ENCODE data around the gene CAPZB. TPM values are rescaled to one million over a fixed set of nuclear protein-coding genes. Genes with fewer than 3 reads are reported as not detected.

CAPZB gene
- total RNA-seq, 1 experiment from 2014 or later = 225 TPM

- no peak for DNase-seq (ENCODE audit: low read depth in 1 of 2, low spot score in 2 of 2)
- Histone ChIP-seq H3K4me3 (no peak overlapping the region), H3K27me3 (replicated peaks) (no peaks in the 10 kb centered on the region), H3K9me3 (replicated peaks) (no peaks in the 10 kb centered on the region), H3K27ac (no peak overlapping the region), H3K36me3 (peaks cover 34% of the 10 kb centered on the region), H3K4me1 (replicated peaks) (peaks cover 30% of the 10 kb centered on the region)
Measured at GRCh38 chr1:19313961-19314882, 171.1 kb downstream of the CAPZB start.

GRCh38 chr1:19313636-19313959 lies 171.7 kb downstream of the CAPZB start:
- Histone ChIP-seq H3K9me3 (replicated peaks) (no peaks in the 10 kb centered on the region), H3K36me3 (peaks cover 35% of the 10 kb centered on the region), H3K27me3 (replicated peaks) (no peaks in the 10 kb centered on the region), H3K27ac (no peak overlapping the region), H3K4me3 (no peak overlapping the region), H3K4me1 (replicated peaks) (peaks cover 30% of the 10 kb centered on the region)
- DNase-seq (ENCODE audit: low read depth in 1 of 2, low spot score in 2 of 2) = no peak

GRCh38 chr1:19312782-19313635 lies 172.3 kb downstream of the CAPZB start:
- H3K36me3 ChIP-seq = peaks cover 36% of the 10 kb centered on the region
- H3K4me3 ChIP-seq = peak overlapping the region; percentile 88
- H3K4me1 ChIP-seq (replicated peaks) = peaks cover 30% of the 10 kb centered on the region
- no peak for DNase-seq (ENCODE audit: low read depth in 1 of 2, low spot score in 2 of 2)
- no peaks in the 10 kb centered on the region for H3K9me3 ChIP-seq (replicated peaks)
- H3K27ac ChIP-seq = peak overlapping the region; percentile 45; the same call in 1 of the 2 replicates
- H3K27me3 ChIP-seq (replicated peaks) = no peaks in the 10 kb centered on the region

- Histone ChIP-seq H3K36me3 (peaks cover 36% of the 10 kb centered on the region), H3K4me1 (replicated peaks) (peaks cover 30% of the 10 kb centered on the region), H3K27ac (peak within 1 kb of the TSS; percentile 45), H3K9me3 (replicated peaks) (no peaks in the 10 kb centered on the region), H3K4me3 (peak within 1 kb of the TSS; percentile 88), H3K27me3 (replicated peaks) (no peaks in the 10 kb centered on the region)
- DNase-seq (ENCODE audit: low read depth in 1 of 2, low spot score in 2 of 2) = peak; percentile 92
Measured at GRCh38 chr1:19311931-19312781, 173.2 kb downstream of the CAPZB start, which contains the start of the genes AKR7A2 and SLC66A1. TSS of gene AKR7A2 (minus strand) at chr1:19312144. CDS start at chr1:19312124, 20 bp downstream. TSS of gene SLC66A1 (plus strand) at chr1:19312326. CDS start at chr1:19317678, 5,352 bp downstream.

DNA sequence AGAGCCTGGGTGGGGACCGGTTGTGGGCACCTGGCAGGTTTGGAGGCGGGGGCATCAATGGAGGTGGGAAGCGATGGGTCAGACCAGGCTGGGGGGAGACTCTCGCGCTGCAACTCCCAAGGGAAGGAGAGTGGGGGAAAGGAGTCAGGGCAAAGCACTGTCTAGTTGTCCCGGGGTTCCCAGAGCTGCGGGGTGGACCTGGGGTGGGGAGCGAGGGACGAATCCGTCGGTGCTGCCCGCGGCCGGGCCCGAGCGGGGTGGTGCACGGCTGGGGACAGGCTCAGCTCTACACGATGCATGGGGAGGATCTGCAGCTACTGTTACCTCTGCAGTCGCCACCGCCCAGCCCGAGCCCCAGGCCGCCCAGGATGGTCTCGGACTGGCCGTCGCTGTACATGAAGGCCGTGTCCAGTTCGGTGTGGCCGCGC lies 173.8 kb downstream of the CAPZB start:
- Histone ChIP-seq H3K4me3 (peak overlapping the region; percentile 88), H3K9me3 (replicated peaks) (no peaks in the 10 kb centered on the region), H3K27ac (no peak overlapping the region), H3K4me1 (replicated peaks) (peaks cover 30% of the 10 kb centered on the region), H3K27me3 (replicated peaks) (no peaks in the 10 kb centered on the region), H3K36me3 (peaks cover 39% of the 10 kb centered on the region)
- DNase-seq (ENCODE audit: low read depth in 1 of 2, low spot score in 2 of 2) = no peak

- no peak overlapping the region for H3K27ac ChIP-seq
Measured at GRCh38 chr1:19310720-19311502, 174.4 kb downstream of the CAPZB start.

GRCh38 chr1:19310061-19310460 lies 175.3 kb downstream of the CAPZB start:
- Histone ChIP-seq H3K36me3 (peaks cover 46% of the 10 kb centered on the region), H3K27me3 (replicated peaks) (no peaks in the 10 kb centered on the region), H3K4me3 (no peak overlapping the region), H3K4me1 (replicated peaks) (peaks cover 23% of the 10 kb centered on the region), H3K27ac (no peak overlapping the region), H3K9me3 (replicated peaks) (no peaks in the 10 kb centered on the region)
- DNase-seq (ENCODE audit: low read depth in 1 of 2, low spot score in 2 of 2) = no peak

More at GRCh38 chr1:19310720-19311502, 174.4 kb downstream of the CAPZB start:
- Histone ChIP-seq H3K36me3 (peaks cover 41% of the 10 kb centered on the region), H3K4me1 (replicated peaks) (peaks cover 30% of the 10 kb centered on the region), H3K9me3 (replicated peaks) (no peaks in the 10 kb centered on the region), H3K27me3 (replicated peaks) (no peaks in the 10 kb centered on the region), H3K4me3 (peak overlapping the region; percentile 88)
- DNase-seq (ENCODE audit: low read depth in 1 of 2, low spot score in 2 of 2) = no peak

- Histone ChIP-seq H3K4me1 (replicated peaks) (peaks cover 20% of the 10 kb centered on the region), H3K4me3 (no peak overlapping the region), H3K9me3 (replicated peaks) (no peaks in the 10 kb centered on the region), H3K27ac (no peak overlapping the region), H3K36me3 (peaks cover 52% of the 10 kb centered on the region), H3K27me3 (replicated peaks) (no peaks in the 10 kb centered on the region)
- DNase-seq (ENCODE audit: low read depth in 1 of 2, low spot score in 2 of 2) = no peak
Measured at GRCh38 chr1:19309123-19309813, 176.1 kb downstream of the CAPZB start.

- H3K4me3 ChIP-seq = no peak overlapping the region
- H3K36me3 ChIP-seq = peaks cover 60% of the 10 kb centered on the region
- no peak overlapping the region for H3K27ac ChIP-seq
- no peaks in the 10 kb centered on the region for H3K27me3 ChIP-seq (replicated peaks)
- H3K4me1 ChIP-seq (replicated peaks) = peaks cover 20% of the 10 kb centered on the region
- no peak for DNase-seq (ENCODE audit: low read depth in 1 of 2, low spot score in 2 of 2)
- no peaks in the 10 kb centered on the region for H3K9me3 ChIP-seq (replicated peaks)
Measured at GRCh38 chr1:19308509-19308907, 176.8 kb downstream of the CAPZB start.

DNA sequence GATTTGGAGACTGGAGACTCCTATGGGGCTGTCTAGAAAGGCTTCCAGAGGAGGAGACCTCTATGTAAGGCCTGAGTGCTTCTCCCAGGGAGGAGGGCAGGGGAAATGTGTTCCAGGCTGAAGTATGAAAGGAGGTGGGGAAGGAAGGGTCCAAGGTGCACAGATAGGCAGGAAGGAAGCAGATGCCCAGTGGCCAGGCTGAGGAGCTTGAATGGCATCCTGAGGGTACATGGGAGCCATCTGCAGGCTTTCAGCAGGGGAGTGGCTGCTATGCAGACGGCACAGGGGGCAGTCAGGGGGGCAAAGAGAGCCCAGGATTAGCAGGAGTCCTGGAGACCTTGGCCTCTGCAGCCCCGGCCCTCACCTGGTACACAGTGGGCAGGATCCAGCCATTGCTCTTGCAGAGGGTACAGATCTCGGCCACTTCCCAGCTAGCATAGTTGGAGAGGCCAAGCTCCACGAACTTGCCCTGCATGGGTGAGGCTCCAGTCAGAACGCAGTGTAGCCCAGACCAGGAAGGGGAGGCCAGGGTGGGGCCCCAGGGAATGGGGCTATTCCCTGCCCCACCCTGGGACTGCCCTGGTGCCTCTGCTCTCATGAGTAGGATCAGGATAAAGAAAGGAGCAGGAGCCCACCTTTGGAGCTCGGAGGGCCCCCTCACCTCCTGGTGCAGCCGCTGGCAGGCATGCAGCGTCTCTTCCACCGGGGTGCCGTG lies 177.4 kb downstream of the CAPZB start:
- Histone ChIP-seq H3K9me3 (replicated peaks) (no peaks in the 10 kb centered on the region), H3K36me3 (peaks cover 64% of the 10 kb centered on the region), H3K4me1 (replicated peaks) (peaks cover 16% of the 10 kb centered on the region), H3K4me3 (no peak overlapping the region), H3K27me3 (replicated peaks) (no peaks in the 10 kb centered on the region), H3K27ac (no peak overlapping the region)
- DNase-seq (ENCODE audit: low read depth in 1 of 2, low spot score in 2 of 2) = no peak

- Histone ChIP-seq H3K4me1 (replicated peaks) (peaks cover 9% of the 10 kb centered on the region), H3K27me3 (replicated peaks) (no peaks in the 10 kb centered on the region), H3K9me3 (replicated peaks) (no peaks in the 10 kb centered on the region), H3K4me3 (no peak overlapping the region), H3K27ac (no peak overlapping the region), H3K36me3 (peaks cover 65% of the 10 kb centered on the region)
- DNase-seq (ENCODE audit: low read depth in 1 of 2, low spot score in 2 of 2) = no peak
Measured at GRCh38 chr1:19306941-19307340, 178.4 kb downstream of the CAPZB start.

DNA sequence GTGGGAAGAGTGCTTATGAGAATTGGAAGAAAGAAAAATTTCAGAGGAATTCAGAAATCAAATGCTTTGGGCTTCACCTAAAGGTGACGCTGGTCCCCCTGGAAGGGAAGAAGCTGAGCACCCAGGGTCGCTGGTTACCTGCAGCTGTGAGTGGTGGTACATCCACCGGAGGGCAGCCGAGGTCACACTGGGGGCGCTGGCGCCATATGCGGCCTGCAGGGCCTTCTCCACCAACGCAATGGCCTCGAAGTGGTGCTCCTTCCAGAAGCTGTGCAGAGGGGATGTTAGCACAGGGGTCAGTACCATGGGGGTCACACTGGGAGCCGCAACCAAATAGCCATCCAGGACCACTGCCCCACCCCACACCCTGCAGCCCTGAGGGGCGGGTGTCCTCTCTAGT lies 179.5 kb downstream of the CAPZB start:
- Histone ChIP-seq H3K27me3 (replicated peaks) (no peaks in the 10 kb centered on the region), H3K27ac (no peak overlapping the region), H3K4me1 (replicated peaks) (peaks cover 5% of the 10 kb centered on the region), H3K4me3 (no peak overlapping the region), H3K36me3 (peaks cover 64% of the 10 kb centered on the region), H3K9me3 (replicated peaks) (no peaks in the 10 kb centered on the region)
- no peak for DNase-seq (ENCODE audit: low read depth in 1 of 2, low spot score in 2 of 2)
